Measurements from ENCODE around the gene HUNK. TPM values are rescaled to one million over a fixed set of nuclear protein-coding genes. Genes with fewer than 3 reads are reported as not detected.

Gene HUNK
- total and polyA plus RNA-seq, 2 experiments from 2014 or later, result 1.6 to 5.1 TPM

GRCh38 chr21:31877463-31877957 lies 4.7 kb downstream of the HUNK start:
- ATAC-seq, result no peak
- no peak for DNase-seq (ENCODE audit: low spot score)
- no peak overlapping the region for H3K27ac Mint-ChIP-seq
- Histone ChIP-seq H4K20me1 (replicated peaks; ENCODE audit: insufficient read depth) (peaks cover 3% of the 10 kb centered on the region; the same call in 1 of the 2 replicates), H3K4me2 (peak overlapping the region; percentile 35; the same call in 1 of the 2 replicates), H3K36me3 (ENCODE audit: insufficient read depth) (no peaks in the 10 kb centered on the region), H3K27ac (ENCODE audit: low read depth) (no peak overlapping the region), H3K4me3 (no peak overlapping the region), H3K9me2 (ENCODE audit: insufficient read depth) (no peaks in the 10 kb centered on the region), H3F3A (replicated peaks; ENCODE audit: low read depth) (no peaks in the 10 kb centered on the region; the same call in 1 of the 2 replicates), H3K27me3 (ENCODE audit: insufficient read depth) (peaks cover 20% of the 10 kb centered on the region; the same call in 1 of the 2 replicates), H2AFZ (no peak overlapping the region), H3K79me2 (replicated peaks; ENCODE audit: insufficient read depth) (peaks cover 48% of the 10 kb centered on the region), H3K4me1 (ENCODE audit: insufficient read depth) (peaks cover 36% of the 10 kb centered on the region)
- peaks cover 11% of the 10 kb centered on the region for H3K36me3 Mint-ChIP-seq (ENCODE audit: low read depth)
- H3K27me3 Mint-ChIP-seq (ENCODE audit: insufficient read depth, low read depth, poor library complexity), result peaks cover 20% of the 10 kb centered on the region
- peaks cover 26% of the 10 kb centered on the region for H3K4me1 Mint-ChIP-seq
- H3K4me3 Mint-ChIP-seq, result no peak overlapping the region
- TF ChIP-seq POLR2AphosphoS5 (IDR thresholded peaks at IDR 0.05; ENCODE audit: low read depth) (no peak), ZNF462 (CRISPR knock-in tag; IDR thresholded peaks at IDR 0.05) (no peak), ETS1 (IDR thresholded peaks at IDR 0.05) (no peak), CTCF (conservative IDR thresholded peaks at IDR 0.05; ENCODE audit: low read depth in 2 of 2) (no peak), NANOG (IDR thresholded peaks at IDR 0.05; ENCODE audit: borderline replicate concordance) (no peak), EZH2phosphoT487 (IDR thresholded peaks at IDR 0.05; ENCODE audit: unreplicated experiment) (no peak), CREB1 (CRISPR knock-in tag; IDR thresholded peaks at IDR 0.05; ENCODE audit: low read depth) (no peak), JUNB (IDR thresholded peaks at IDR 0.05; ENCODE audit: unreplicated experiment) (no peak), ZNF331 (CRISPR knock-in tag; IDR thresholded peaks at IDR 0.05; ENCODE audit: low read depth) (no peak), STAT1 (IDR thresholded peaks at IDR 0.05; ENCODE audit: unreplicated experiment) (no peak), EZH2 (IDR thresholded peaks at IDR 0.05; ENCODE audit: low read depth, unreplicated experiment) (no peak), REST (IDR thresholded peaks at IDR 0.05; ENCODE audit: unreplicated experiment) (no peak), ZNF114 (CRISPR knock-in tag; IDR thresholded peaks at IDR 0.05) (no peak)
- H3K9me3 Mint-ChIP-seq, result peaks cover 4% of the 10 kb centered on the region; the same call in 2 of the 3 replicates
